ENCODE results near the gene FAM111A.

The FAM111A gene

DNA sequence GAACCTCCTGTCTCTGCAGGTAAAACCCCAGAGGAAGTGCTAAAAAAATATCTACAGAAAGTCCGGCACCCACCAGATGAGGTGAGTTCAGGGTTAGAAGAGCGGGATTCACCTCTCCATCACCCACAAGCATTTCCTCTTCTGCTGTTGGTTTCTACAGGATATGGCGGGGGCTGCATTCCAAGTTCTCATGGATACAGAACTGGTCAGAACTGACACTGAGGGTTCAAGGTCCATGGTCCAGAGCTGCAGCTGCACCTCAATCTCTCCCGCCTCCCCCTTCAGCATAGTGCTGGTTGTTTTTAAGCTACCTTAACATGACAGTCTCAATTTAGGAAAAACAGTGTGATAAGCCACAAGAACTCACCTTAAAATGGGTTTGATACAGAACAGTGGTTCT lies 48.4 kb downstream of the FAM111A start:
- DNase-seq = no peak
- in situ Hi-C loops (cut with HindIII; ENCODE audit: low pct_ligation_motif_present, low pct_unique_long_range_greater_than_20kb, low sequenced_read_pairs) = no loop called here

DNA sequence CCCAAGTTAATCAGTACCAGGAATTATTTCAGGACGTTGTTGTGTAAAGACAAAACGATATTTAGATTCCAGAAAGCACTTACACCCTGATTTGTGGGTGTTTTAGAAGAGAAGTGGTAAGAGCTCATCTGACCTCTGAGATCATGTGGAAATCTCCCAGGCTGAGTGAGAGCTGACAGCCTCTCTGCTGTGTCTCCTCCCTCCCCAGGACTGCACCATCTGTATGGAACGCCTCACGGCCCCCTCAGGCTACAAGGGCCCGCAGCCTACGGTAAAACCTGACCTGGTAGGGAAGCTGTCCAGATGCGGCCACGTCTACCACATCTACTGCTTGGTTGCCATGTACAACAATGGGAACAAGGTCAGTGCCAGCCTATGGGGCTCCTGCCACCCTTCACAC lies 49.2 kb downstream of the FAM111A start:
- no peak for DNase-seq
- in situ Hi-C loops (cut with HindIII; ENCODE audit: low pct_ligation_motif_present, low pct_unique_long_range_greater_than_20kb, low sequenced_read_pairs) = no loop called here

GRCh38 chr11:59192446-59193020 lies 49.9 kb downstream of the FAM111A start:
- in situ Hi-C loops (cut with HindIII; ENCODE audit: low pct_ligation_motif_present, low pct_unique_long_range_greater_than_20kb, low sequenced_read_pairs) = no loop called here
- no peak for DNase-seq

DNA sequence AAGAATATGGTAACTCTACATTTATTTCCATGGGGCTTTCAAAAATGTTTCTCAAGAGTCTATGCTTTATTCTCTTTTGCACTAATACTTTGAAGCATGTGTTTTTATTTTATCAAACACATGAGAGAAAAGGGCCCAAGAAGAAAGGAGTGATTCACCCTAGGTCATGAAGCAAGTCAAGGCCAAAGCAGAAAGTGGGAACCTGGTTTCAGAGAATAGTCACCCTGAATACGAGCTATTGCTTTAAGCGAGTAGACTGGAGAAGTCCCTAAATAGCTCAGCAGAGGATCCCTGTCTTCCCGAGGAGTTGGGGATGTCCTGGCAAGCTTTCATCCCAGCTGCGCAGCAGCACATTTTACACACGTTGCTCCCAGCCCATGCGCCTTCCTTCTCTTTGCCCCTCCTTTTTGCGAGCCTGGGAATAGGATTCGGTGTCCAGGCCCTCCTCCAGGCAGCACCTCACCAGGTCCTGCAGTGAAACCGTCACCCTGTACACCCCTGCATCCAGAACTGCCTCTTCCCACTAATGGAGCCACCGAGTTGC lies 51.0 kb downstream of the FAM111A start:
- in situ Hi-C loops (cut with HindIII; ENCODE audit: low pct_ligation_motif_present, low pct_unique_long_range_greater_than_20kb, low sequenced_read_pairs) = no loop called here

GRCh38 chr11:59195586-59195985 lies 52.9 kb downstream of the FAM111A start:
- in situ Hi-C loops (cut with HindIII; ENCODE audit: low pct_ligation_motif_present, low pct_unique_long_range_greater_than_20kb, low sequenced_read_pairs) = no loop called here
- DNase-seq = no peak

More for the DNA sequence above, 51.0 kb downstream of the FAM111A start:
- DNase-seq = no peak

DNA sequence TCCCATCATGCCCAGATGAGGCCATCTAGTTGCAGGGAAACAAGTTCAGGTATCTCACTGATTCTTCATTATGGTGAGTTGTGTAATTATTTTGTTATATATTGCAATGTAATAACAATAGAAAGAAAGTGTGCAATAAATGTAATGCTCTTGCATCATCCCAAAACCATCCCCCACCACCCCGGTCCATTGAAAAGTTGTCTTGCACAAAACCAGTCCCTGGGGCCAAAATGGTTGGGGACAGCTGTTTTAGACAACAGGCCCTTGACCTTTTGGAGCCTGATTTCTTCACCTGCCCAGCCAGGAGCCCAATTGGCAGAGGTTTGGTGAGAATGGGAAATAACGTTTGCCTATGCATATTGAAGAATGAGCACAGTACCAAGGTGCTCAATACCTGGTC lies 54.1 kb downstream of the FAM111A start:
- in situ Hi-C loops (cut with HindIII; ENCODE audit: low pct_ligation_motif_present, low pct_unique_long_range_greater_than_20kb, low sequenced_read_pairs) = no loop called here

GRCh38 chr11:59197991-59198390 lies 55.3 kb downstream of the FAM111A start:
- in situ Hi-C loops (cut with HindIII; ENCODE audit: low pct_ligation_motif_present, low pct_unique_long_range_greater_than_20kb, low sequenced_read_pairs) = no loop called here

More for the DNA sequence above, 54.1 kb downstream of the FAM111A start:
- no peak for DNase-seq

DNA sequence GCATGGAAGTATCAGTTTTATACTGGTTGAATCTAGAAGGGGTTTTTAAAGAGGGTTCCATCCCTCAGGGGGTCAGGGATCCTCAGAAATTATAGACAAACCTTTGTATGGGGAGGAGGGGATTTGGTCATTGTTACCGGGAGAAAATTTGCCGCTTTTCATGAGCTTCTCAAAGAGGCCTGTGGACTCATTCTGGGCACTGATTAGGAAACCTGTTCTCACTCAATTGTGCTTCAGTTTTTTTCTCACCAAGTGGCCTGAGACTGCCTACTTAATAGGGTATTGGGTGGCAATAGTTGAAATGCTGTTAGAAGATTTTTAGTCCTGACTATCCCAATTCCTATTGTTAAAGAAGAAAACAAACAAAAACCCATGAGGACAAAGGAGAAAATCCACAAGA lies 56.1 kb downstream of the FAM111A start:
- no peak for DNase-seq
- in situ Hi-C loops (cut with HindIII; ENCODE audit: low pct_ligation_motif_present, low pct_unique_long_range_greater_than_20kb, low sequenced_read_pairs) = no loop called here

More at GRCh38 chr11:59197991-59198390, 55.3 kb downstream of the FAM111A start:
- no peak for DNase-seq

GRCh38 chr11:59199546-59200422 lies 57.1 kb downstream of the FAM111A start:
- in situ Hi-C loops (cut with HindIII; ENCODE audit: low pct_ligation_motif_present, low pct_unique_long_range_greater_than_20kb, low sequenced_read_pairs) = no loop called here
- no peak for DNase-seq

- in situ Hi-C loops (cut with HindIII; ENCODE audit: low pct_ligation_motif_present, low pct_unique_long_range_greater_than_20kb, low sequenced_read_pairs) = no loop called here
- DNase-seq = no peak
Observed at GRCh38 chr11:59200423-59200746, 57.7 kb downstream of the FAM111A start.

- in situ Hi-C loops (cut with HindIII; ENCODE audit: low pct_ligation_motif_present, low pct_unique_long_range_greater_than_20kb, low sequenced_read_pairs) = no loop called here
- DNase-seq = no peak
Observed at GRCh38 chr11:59201353-59201752, 58.7 kb downstream of the FAM111A start.
